GM23338 (cell line): Measurements from ENCODE around the gene OSBPL6. TPM values are rescaled to one million over a fixed set of nuclear protein-coding genes. Genes with fewer than 3 reads are reported as not detected.

Source experiments
- ATAC-seq: fragments of 200-7000 bp; cut with Tn5 transposase; 3 replicates; pipeline ENCODE4 v1.9.1; 2020
- DNase-seq: peaks from one replicate; pipeline ENCODE4 v3.0.0-alpha.2; 2015; ENCODE audit warnings: low spot score
- H2AFZ ChIP-seq: fragments of 200-600 bp; sonication (generic); 2 replicates; pipeline ENCODE4 v1.8.0; 2016; ENCODE audit warnings: antibody characterized with exemption, mild to moderate bottlenecking, moderate library complexity
- H3F3A ChIP-seq: fragments of 200-600 bp; sonication (generic); replicated peaks from 2 replicates; pipeline ENCODE4 v1.8.0; 2017; ENCODE audit warnings: antibody characterized with exemption, mixed run types, low read depth
- H3K27ac ChIP-seq: fragments of 200-600 bp; sonication (generic); 2 replicates; pipeline ENCODE4 v1.6.1; 2016; ENCODE audit warnings: low read depth
- H3K27me3 ChIP-seq: fragments of 200-600 bp; sonication (generic); 2 replicates; pipeline ENCODE4 v1.8.0; 2016; ENCODE audit warnings: mild to moderate bottlenecking, mixed run types, moderate library complexity; ENCODE audit not compliant: insufficient read depth
- H3K36me3 ChIP-seq: fragments of 200-600 bp; sonication (generic); 2 replicates; pipeline ENCODE4 v1.8.0; 2016; ENCODE audit warnings: mild to moderate bottlenecking; ENCODE audit not compliant: insufficient read depth
- H3K4me1 ChIP-seq: fragments of 200-600 bp; sonication (generic); 2 replicates; pipeline ENCODE4 v1.8.0; 2016; ENCODE audit warnings: mild to moderate bottlenecking, moderate library complexity; ENCODE audit not compliant: insufficient read depth
- H3K4me2 ChIP-seq: fragments of 200-600 bp; sonication (generic); 2 replicates; pipeline ENCODE4 v1.7.1; 2017; ENCODE audit warnings: mixed run types
- H3K4me3 ChIP-seq: fragments of 200-600 bp; sonication (generic); 2 replicates; pipeline ENCODE4 v1.6.1; 2016; ENCODE audit warnings: mixed run types
- H3K79me2 ChIP-seq: fragments of 200-600 bp; sonication (generic); replicated peaks from 2 replicates; pipeline ENCODE4 v1.8.0; 2017; ENCODE audit warnings: mild to moderate bottlenecking; ENCODE audit not compliant: insufficient read depth
- H3K9me2 ChIP-seq: fragments of 200-600 bp; sonication (generic); 2 replicates; pipeline ENCODE4 v1.8.0; 2017; ENCODE audit not compliant: insufficient read depth
- H4K20me1 ChIP-seq: fragments of 200-600 bp; sonication (generic); replicated peaks from 2 replicates; pipeline ENCODE4 v1.8.0; 2017; ENCODE audit warnings: mild to moderate bottlenecking; ENCODE audit not compliant: insufficient read depth
- H3K27ac Mint-ChIP-seq: 2 replicates; pipeline ENCODE4 v1.8.0; 2020; ENCODE audit warnings: inconsistent platforms, mild to moderate bottlenecking, moderate library complexity, mixed read lengths
- H3K27me3 Mint-ChIP-seq: 3 replicates; pipeline ENCODE4 v1.8.0; 2022; ENCODE audit warnings: low read depth, mild to moderate bottlenecking, moderate library complexity, mixed read lengths, inconsistent platforms; ENCODE audit not compliant: insufficient read depth, poor library complexity
- H3K36me3 Mint-ChIP-seq: 3 replicates; pipeline ENCODE4 v1.8.0; 2021; ENCODE audit warnings: low read depth, mild to moderate bottlenecking, inconsistent platforms, moderate library complexity, mixed read lengths
- H3K4me1 Mint-ChIP-seq: 3 replicates; pipeline ENCODE4 v1.8.0; 2020; ENCODE audit warnings: mild to moderate bottlenecking, inconsistent platforms, mixed read lengths
- H3K4me3 Mint-ChIP-seq: 3 replicates; pipeline ENCODE4 v1.8.0; 2021; ENCODE audit warnings: moderate library complexity, mild to moderate bottlenecking, inconsistent platforms, mixed read lengths
- H3K9me3 Mint-ChIP-seq: 3 replicates; pipeline ENCODE4 v1.8.0; 2020; ENCODE audit warnings: moderate library complexity, mild to moderate bottlenecking, inconsistent platforms, mixed read lengths
- CREB1 ChIP-seq: fragments of 250-450 bp; sonication (Bioruptor Pico); IDR thresholded peaks from 2 replicates; pipeline ENCODE4 v1.5.0; 2020; ENCODE audit warnings: low read depth, mild to moderate bottlenecking, moderate library complexity
- CTCF ChIP-seq, 2 experiments: fragments of 200-600 bp in 1 of 2; sonication (generic) in 1 of 2; conservative IDR thresholded peaks; 2 replicates each; pipeline versions ENCODE4 v1.5.1 to v1.6.1; 2016 to 2017; ENCODE audit warnings: antibody characterized with exemption in 2 of 2, low read depth in 2 of 2, mild to moderate bottlenecking in 2 of 2, moderate library complexity in 1 of 2
- ETS1 ChIP-seq: IDR thresholded peaks from 2 replicates; pipeline ENCODE4 v1.6.1; 2016; ENCODE audit warnings: antibody characterized with exemption
- EZH2 ChIP-seq: fragments of 200-600 bp; sonication (generic); IDR thresholded peaks from one replicate; pipeline ENCODE4 v1.8.0; 2017; ENCODE audit warnings: antibody characterized with exemption, mild to moderate bottlenecking, low read depth; ENCODE audit not compliant: unreplicated experiment
- EZH2phosphoT487 ChIP-seq: fragments of 200-600 bp; sonication (generic); IDR thresholded peaks from one replicate; pipeline ENCODE4 v1.8.1; 2018; ENCODE audit warnings: antibody characterized with exemption; ENCODE audit not compliant: unreplicated experiment
- JUNB ChIP-seq: IDR thresholded peaks from one replicate; pipeline ENCODE4 v1.6.1; 2016; ENCODE audit warnings: antibody characterized with exemption; ENCODE audit not compliant: unreplicated experiment
- NANOG ChIP-seq: IDR thresholded peaks from 2 replicates; pipeline ENCODE4 v1.6.1; 2016; ENCODE audit warnings: antibody characterized with exemption, borderline replicate concordance
- POLR2AphosphoS5 ChIP-seq: IDR thresholded peaks from 2 replicates; pipeline ENCODE4 v1.6.1; 2016; ENCODE audit warnings: antibody characterized with exemption, low read depth
- REST ChIP-seq: IDR thresholded peaks from one replicate; pipeline ENCODE4 v1.6.1; 2018; ENCODE audit warnings: antibody characterized with exemption; ENCODE audit not compliant: unreplicated experiment
- STAT1 ChIP-seq: IDR thresholded peaks from one replicate; pipeline ENCODE4 v1.6.1; 2016; ENCODE audit warnings: antibody characterized with exemption; ENCODE audit not compliant: unreplicated experiment
- ZNF114 ChIP-seq: fragments of 250-450 bp; sonication (Bioruptor Pico); IDR thresholded peaks from 2 replicates; pipeline ENCODE4 v1.5.0; 2020; ENCODE audit warnings: mild to moderate bottlenecking, moderate library complexity
- ZNF331 ChIP-seq: fragments of 250-450 bp; sonication (Bioruptor Pico); IDR thresholded peaks from 2 replicates; pipeline ENCODE4 v1.5.0; 2020; ENCODE audit warnings: low read depth, mild to moderate bottlenecking, moderate library complexity
- ZNF462 ChIP-seq: fragments of 250-450 bp; sonication (Bioruptor Pico); IDR thresholded peaks from 2 replicates; pipeline ENCODE4 v1.5.0; 2020; ENCODE audit warnings: mild to moderate bottlenecking, moderate library complexity
- polyA plus RNA-seq: library from polyadenylated mRNA; unstranded; fragments of >200 nt; fragmentation: Nextera tagmentation; extraction: Ambion mirVana; gene quantifications from 2 replicates; pipeline ENCODE4 v1.2.1, GENCODE V29; 2016
- total RNA-seq: library from RNA; depleted of rRNA; stranded (reverse); fragments of >200 nt; shearing (Covaris generic); gene quantifications from 2 replicates; pipeline ENCODE4 v1.2.3, GENCODE V29; 2014

The OSBPL6 gene
- total and polyA plus RNA-seq, 2 experiments from 2014 or later: 6.0 to 8.5 TPM

- no peak for ATAC-seq
- no peak for DNase-seq
- Histone ChIP-seq H3K4me2 (no peak overlapping the region), H3K4me1 (no peaks in the 10 kb centered on the region), H4K20me1 (no peaks in the 10 kb centered on the region), H3K27me3 (no peaks in the 10 kb centered on the region), H3K79me2 (no peaks in the 10 kb centered on the region), H3F3A (no peaks in the 10 kb centered on the region), H3K4me3 (no peak overlapping the region), H2AFZ (no peak overlapping the region), H3K36me3 (no peaks in the 10 kb centered on the region; the same call in 1 of the 2 replicates), H3K9me2 (no peaks in the 10 kb centered on the region), H3K27ac (no peak overlapping the region)
- H3K27me3 Mint-ChIP-seq: no peaks in the 10 kb centered on the region
- TF ChIP-seq EZH2 (no peak), STAT1 (no peak), NANOG (no peak), ZNF331 (CRISPR knock-in tag) (no peak), EZH2phosphoT487 (no peak), ZNF114 (CRISPR knock-in tag) (no peak), JUNB (no peak), ZNF462 (CRISPR knock-in tag) (no peak), REST (no peak), POLR2AphosphoS5 (no peak), CREB1 (CRISPR knock-in tag) (no peak), ETS1 (no peak), CTCF (conservative IDR thresholded peaks at IDR 0.05; ENCODE audit: low read depth in 2 of 2) (no peak)
- H3K27ac Mint-ChIP-seq: no peak overlapping the region
- H3K36me3 Mint-ChIP-seq: peaks cover 8% of the 10 kb centered on the region; the same call in 2 of the 3 replicates
- H3K4me3 Mint-ChIP-seq: no peak overlapping the region
- peaks cover 3% of the 10 kb centered on the region; the same call in 1 of the 3 replicates for H3K4me1 Mint-ChIP-seq
- H3K9me3 Mint-ChIP-seq: no peaks in the 10 kb centered on the region
These were observed 101.6 kb downstream of the OSBPL6 start for GRCh38 chr2:178295906-178296305.
